ENCODE results near the gene SMARCD3. TPM values are rescaled to one million over a fixed set of nuclear protein-coding genes. Genes with fewer than 3 reads are reported as not detected.
A peak's percentile ranks its signal among the peaks of the same experiment; 100 is the strongest.

Gene SMARCD3
- total RNA-seq, 1 experiment from 2014 or later: 30.3 TPM

DNA sequence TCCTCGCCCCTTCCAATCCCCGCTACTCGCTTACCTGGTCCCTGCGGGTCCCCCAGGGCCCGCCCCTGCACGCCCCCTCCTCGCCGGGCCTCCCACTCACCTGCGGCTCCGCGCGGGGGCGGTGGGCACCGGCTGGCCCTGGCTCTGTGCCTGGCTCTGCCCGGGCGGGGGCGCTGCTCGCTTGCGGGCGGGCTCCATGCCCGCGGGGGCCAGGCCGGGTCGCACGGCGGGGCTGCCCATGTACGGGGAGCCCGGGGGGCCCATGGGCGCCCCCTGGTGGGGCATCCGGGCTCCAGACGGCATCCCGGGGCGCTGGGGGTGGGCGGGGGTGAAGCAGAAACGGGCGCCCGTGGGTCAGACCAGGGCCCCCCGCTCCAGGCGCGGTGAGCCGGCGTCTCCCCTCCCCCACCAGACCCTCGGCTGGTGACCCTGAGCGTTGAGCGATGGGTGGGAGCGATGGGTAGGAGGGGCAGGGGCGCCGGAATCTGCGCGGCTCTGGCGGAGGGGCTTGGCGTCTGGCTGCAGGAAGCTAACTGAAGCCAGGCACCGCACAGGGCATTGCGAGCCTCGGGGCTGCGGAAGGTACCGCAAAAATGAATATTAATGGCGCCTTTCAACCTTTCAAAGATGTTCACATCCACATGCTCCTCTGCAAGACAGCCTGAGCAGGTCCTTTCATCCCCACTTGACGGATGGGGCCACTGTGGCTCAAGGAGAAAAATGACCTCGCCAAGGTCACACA, 3.0 kb downstream of the SMARCD3 start:
- no peak for DNase-seq (ENCODE audit: low read depth, low spot score)

More for the DNA sequence above, 3.0 kb downstream of the SMARCD3 start:
- Histone ChIP-seq H3K9me3 (ENCODE audit: control insufficient read depth in 1 of 2, insufficient read depth in 1 of 2, low read depth in 1 of 2, low read length in 2 of 2) (no peaks in the 10 kb centered on the region), H3K9me2 (ENCODE audit: insufficient read depth) (no peaks in the 10 kb centered on the region), H3K4me3 (replicated peaks in 1 of 2; ENCODE audit: low read depth in 1 of 2, low read length in 2 of 2) (no peak overlapping the region), H3K4me2 (ENCODE audit: low read length) (peak overlapping the region; percentile 45), H3K36me3 (ENCODE audit: control insufficient read depth in 1 of 2, insufficient read depth in 2 of 2, low read length in 2 of 2) (peaks cover 4 to 5% of the 10 kb centered on the region in 2 experiments; a peak in 1 of 4 replicates), H3K27me3 (ENCODE audit: insufficient read depth, low read length) (no peaks in the 10 kb centered on the region), H3K4me1 (ENCODE audit: control insufficient read depth in 1 of 2, insufficient read depth in 2 of 2, low read length in 2 of 2) (peaks cover 31 to 57% of the 10 kb centered on the region in 2 experiments), H3K9ac (ENCODE audit: low read length) (no peak overlapping the region), H2AFZ (ENCODE audit: low read depth, low read length, poor library complexity, severe bottlenecking) (no peak overlapping the region), H3K79me2 (ENCODE audit: insufficient read depth, low read length) (no peaks in the 10 kb centered on the region), H4K20me1 (ENCODE audit: insufficient read depth) (no peaks in the 10 kb centered on the region), H3K27ac (ENCODE audit: low read depth, low read length) (no peak overlapping the region)
- POLR2A ChIA-PET: no interaction called here
- peak; percentile 46 for ATAC-seq
- intact Hi-C loops (cut with micrococcal nuclease): loop anchor here (10.0 kb wide), 1 partner anchor 121 kb away; no protein-coding TSS in a partner anchor
- TF ChIP-seq, protein P1, sequence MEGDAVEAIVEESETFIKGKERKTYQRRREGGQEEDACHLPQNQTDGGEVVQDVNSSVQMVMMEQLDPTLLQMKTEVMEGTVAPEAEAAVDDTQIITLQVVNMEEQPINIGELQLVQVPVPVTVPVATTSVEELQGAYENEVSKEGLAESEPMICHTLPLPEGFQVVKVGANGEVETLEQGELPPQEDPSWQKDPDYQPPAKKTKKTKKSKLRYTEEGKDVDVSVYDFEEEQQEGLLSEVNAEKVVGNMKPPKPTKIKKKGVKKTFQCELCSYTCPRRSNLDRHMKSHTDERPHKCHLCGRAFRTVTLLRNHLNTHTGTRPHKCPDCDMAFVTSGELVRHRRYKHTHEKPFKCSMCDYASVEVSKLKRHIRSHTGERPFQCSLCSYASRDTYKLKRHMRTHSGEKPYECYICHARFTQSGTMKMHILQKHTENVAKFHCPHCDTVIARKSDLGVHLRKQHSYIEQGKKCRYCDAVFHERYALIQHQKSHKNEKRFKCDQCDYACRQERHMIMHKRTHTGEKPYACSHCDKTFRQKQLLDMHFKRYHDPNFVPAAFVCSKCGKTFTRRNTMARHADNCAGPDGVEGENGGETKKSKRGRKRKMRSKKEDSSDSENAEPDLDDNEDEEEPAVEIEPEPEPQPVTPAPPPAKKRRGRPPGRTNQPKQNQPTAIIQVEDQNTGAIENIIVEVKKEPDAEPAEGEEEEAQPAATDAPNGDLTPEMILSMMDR (IDR thresholded peaks at IDR 0.05 in 2 of 3, conservative IDR thresholded peaks at IDR 0.05 in 1 of 3; ENCODE audit: borderline replicate concordance in 1 of 3, insufficient read depth in 1 of 3, low read depth in 2 of 3, low read length in 2 of 3): peak in 1 of 3 experiments; percentile 45; a peak in 3 of 6 replicates
- TF ChIP-seq JUND (IDR thresholded peaks at IDR 0.05): no peak
- CTCF ChIA-PET: interaction anchor here (1.6 kb wide), 1 partner anchor 18 kb away, joined by 12 read pairs; the partner anchor contains the start of gene ABCF2
- no TSS peak for BruUV-seq (replicated peaks)
- RAD21 ChIA-PET (ENCODE audit: low non-redundant PET in 1 of 2, low total read pairs in 2 of 2, uncharacterized antibody in 2 of 2, unreplicated experiment in 2 of 2): no interaction called here
